ENCODE data around the gene TRIP6. TPM values are rescaled to one million over a fixed set of nuclear protein-coding genes. Genes with fewer than 3 reads are reported as not detected.

TRIP6 gene
- total and polyA plus RNA-seq, 2 donors (not counting 3 experiments of a cell fraction or from before 2014, with no cell fraction given): 90.3 TPM

GRCh38 chr7:100819586-100819985 lies 47.6 kb upstream of the TRIP6 start:
- intact Hi-C loops (cut with micrococcal nuclease) (no loop called here), dilution Hi-C loops (cut with MboI; ENCODE audit: extremely low pct_ligation_motif_present, low sequenced_read_pairs) (no loop called here)
- H3K9ac ChIP-seq (replicated peaks; ENCODE audit: extremely low read depth, insufficient read depth, low read length): no peak overlapping the region
- H3K9me3 ChIP-seq (replicated peaks; ENCODE audit: control insufficient read depth, insufficient read depth, low read length): no peaks in the 10 kb centered on the region
- no peak overlapping the region for H3K4me2 ChIP-seq (ENCODE audit: insufficient read depth, low read length)
- DNase-seq (ENCODE audit: low read depth, low spot score): no peak
- H3K4me1 ChIP-seq (ENCODE audit: control insufficient read depth, extremely low read depth, insufficient read depth, low read length): peaks cover 11% of the 10 kb centered on the region
- no peak for FAIRE-seq
- H3K9me1 ChIP-seq (replicated peaks; ENCODE audit: control insufficient read depth, extremely low read depth, insufficient read depth, low read length): no peaks in the 10 kb centered on the region
- BruUV-seq (replicated peaks): no TSS peak
- H3K36me3 ChIP-seq (ENCODE audit: control insufficient read depth in 2 of 2, extremely low read depth in 1 of 2, insufficient read depth in 2 of 2, low read length in 2 of 2): peaks cover 37 to 68% of the 10 kb centered on the region in 2 experiments
- H3K4me3 ChIP-seq (replicated peaks in 1 of 3; ENCODE audit: insufficient read depth in 1 of 3, low read depth in 1 of 3, low read length in 3 of 3): no peak overlapping the region
- H3K79me2 ChIP-seq (ENCODE audit: control insufficient read depth, insufficient read depth, low read length): peaks cover 41% of the 10 kb centered on the region
- POLR2A ChIA-PET: no interaction called here
- no peak overlapping the region for H2AFZ ChIP-seq (ENCODE audit: low read depth, low read length)
- H4K20me1 ChIP-seq (replicated peaks; ENCODE audit: control insufficient read depth, extremely low read depth, insufficient read depth, low read length): no peaks in the 10 kb centered on the region
- H3K27ac ChIP-seq (ENCODE audit: insufficient read depth, low read depth, low read length): no peak overlapping the region
- TF ChIP-seq GATA2 (IDR thresholded peaks at IDR 0.05; ENCODE audit: insufficient read depth, insufficient read length, low read depth, low read length): no peak
- TF ChIP-seq CTCF (IDR thresholded peaks at IDR 0.05; ENCODE audit: extremely low read depth in 1 of 2, insufficient read depth in 1 of 2, low read depth in 1 of 2, low read length in 2 of 2): no peak
- no peaks in the 10 kb centered on the region for H3K27me3 ChIP-seq (ENCODE audit: control insufficient read depth in 2 of 2, insufficient read depth in 2 of 2, low read length in 2 of 2)
- CTCF ChIA-PET: interaction anchor here (1.1 to 4.5 kb wide), 3 partner anchors 13 to 32 kb away, joined by 3 to 29 read pairs (median 3); partner anchors contain the start of gene SLC12A9

- Histone ChIP-seq H3K4me3 (replicated peaks in 1 of 3; ENCODE audit: insufficient read depth in 1 of 3, low read depth in 1 of 3, low read length in 3 of 3) (no peak overlapping the region), H3K79me2 (ENCODE audit: control insufficient read depth, insufficient read depth, low read length) (peaks cover 67% of the 10 kb centered on the region), H3K27ac (ENCODE audit: insufficient read depth, low read depth, low read length) (no peak overlapping the region), H3K4me1 (ENCODE audit: control insufficient read depth, extremely low read depth, insufficient read depth, low read length) (peaks cover 13% of the 10 kb centered on the region), H3K27me3 (ENCODE audit: control insufficient read depth in 2 of 2, insufficient read depth in 2 of 2, low read length in 2 of 2) (no peaks in the 10 kb centered on the region), H4K20me1 (replicated peaks; ENCODE audit: control insufficient read depth, extremely low read depth, insufficient read depth, low read length) (no peaks in the 10 kb centered on the region), H3K9me1 (replicated peaks; ENCODE audit: control insufficient read depth, extremely low read depth, insufficient read depth, low read length) (no peaks in the 10 kb centered on the region), H2AFZ (ENCODE audit: low read depth, low read length) (no peak overlapping the region), H3K9me3 (replicated peaks; ENCODE audit: control insufficient read depth, insufficient read depth, low read length) (no peaks in the 10 kb centered on the region), H3K4me2 (ENCODE audit: insufficient read depth, low read length) (no peak overlapping the region), H3K9ac (replicated peaks; ENCODE audit: extremely low read depth, insufficient read depth, low read length) (no peak overlapping the region), H3K36me3 (ENCODE audit: control insufficient read depth in 2 of 2, extremely low read depth in 1 of 2, insufficient read depth in 2 of 2, low read length in 2 of 2) (peaks cover 32 to 45% of the 10 kb centered on the region in 2 experiments)
- BruUV-seq (replicated peaks): no TSS peak
- no peak for DNase-seq (ENCODE audit: low read depth, low spot score)
- intact Hi-C loops (cut with micrococcal nuclease): no loop called here
- CTCF ChIA-PET: interaction anchor here (1.0 to 6.2 kb wide), 5 partner anchors 12 to 29 kb away, joined by 3 to 60 read pairs (median 5); partner anchors contain the start of gene SLC12A9
- no peak for FAIRE-seq
- TF ChIP-seq POLR2AphosphoS5 (IDR thresholded peaks at IDR 0.05; ENCODE audit: insufficient read depth, low read depth, low read length) (no peak), JUN (IDR thresholded peaks at IDR 0.05; ENCODE audit: borderline replicate concordance, insufficient read depth, insufficient read length, low read depth) (no peak), EZH2 (IDR thresholded peaks at IDR 0.05; ENCODE audit: borderline replicate concordance, low read depth, low read length, severe bottlenecking) (no peak), CTCF (IDR thresholded peaks at IDR 0.05; ENCODE audit: extremely low read depth in 1 of 2, insufficient read depth in 1 of 2, low read depth in 1 of 2, low read length in 2 of 2) (no peak), MAX (IDR thresholded peaks at IDR 0.05; ENCODE audit: insufficient read depth, insufficient read length) (no peak), GATA2 (IDR thresholded peaks at IDR 0.05; ENCODE audit: insufficient read depth, insufficient read length, low read depth, low read length) (no peak), MYC (IDR thresholded peaks at IDR 0.05; ENCODE audit: low read depth, low read length) (no peak), FOS (IDR thresholded peaks at IDR 0.05; ENCODE audit: borderline replicate concordance, insufficient read depth, low read length) (no peak), POLR2A (IDR thresholded peaks at IDR 0.05; ENCODE audit: low read depth, low read length) (no peak)
- dilution Hi-C loops (cut with MboI; ENCODE audit: extremely low pct_ligation_motif_present, low sequenced_read_pairs): no loop called here
- POLR2A ChIA-PET: no interaction called here
Observed at GRCh38 chr7:100822236-100823139, 44.7 kb upstream of the TRIP6 start.
